Measurements from ENCODE around the gene DHX15. TPM values are rescaled to one million over a fixed set of nuclear protein-coding genes. Genes with fewer than 3 reads are reported as not detected.

Gene DHX15
- total RNA-seq, 6 experiments from 2014 or later, result 98.9 to 117 (median 110) TPM

DNA sequence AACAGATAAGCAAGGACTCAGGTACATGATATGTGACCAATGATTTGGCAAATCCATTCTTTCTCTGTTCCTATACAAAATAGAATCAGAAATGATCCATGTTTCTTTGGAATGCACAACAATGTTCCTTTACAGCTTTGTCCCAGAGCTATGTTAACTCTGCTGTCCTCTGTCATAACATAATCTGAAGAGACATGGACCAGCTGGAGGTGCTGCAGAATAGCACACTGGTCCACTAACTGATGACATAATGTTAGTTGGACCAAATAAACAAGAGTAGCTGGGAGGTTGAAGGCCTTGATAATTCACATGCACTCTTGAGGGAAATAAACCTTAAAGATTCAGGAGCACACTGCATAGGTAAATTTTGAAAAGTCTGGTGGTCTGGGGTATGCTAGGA lies 23.0 kb upstream of the DHX15 start:
- TF ChIP-seq, protein P1, sequence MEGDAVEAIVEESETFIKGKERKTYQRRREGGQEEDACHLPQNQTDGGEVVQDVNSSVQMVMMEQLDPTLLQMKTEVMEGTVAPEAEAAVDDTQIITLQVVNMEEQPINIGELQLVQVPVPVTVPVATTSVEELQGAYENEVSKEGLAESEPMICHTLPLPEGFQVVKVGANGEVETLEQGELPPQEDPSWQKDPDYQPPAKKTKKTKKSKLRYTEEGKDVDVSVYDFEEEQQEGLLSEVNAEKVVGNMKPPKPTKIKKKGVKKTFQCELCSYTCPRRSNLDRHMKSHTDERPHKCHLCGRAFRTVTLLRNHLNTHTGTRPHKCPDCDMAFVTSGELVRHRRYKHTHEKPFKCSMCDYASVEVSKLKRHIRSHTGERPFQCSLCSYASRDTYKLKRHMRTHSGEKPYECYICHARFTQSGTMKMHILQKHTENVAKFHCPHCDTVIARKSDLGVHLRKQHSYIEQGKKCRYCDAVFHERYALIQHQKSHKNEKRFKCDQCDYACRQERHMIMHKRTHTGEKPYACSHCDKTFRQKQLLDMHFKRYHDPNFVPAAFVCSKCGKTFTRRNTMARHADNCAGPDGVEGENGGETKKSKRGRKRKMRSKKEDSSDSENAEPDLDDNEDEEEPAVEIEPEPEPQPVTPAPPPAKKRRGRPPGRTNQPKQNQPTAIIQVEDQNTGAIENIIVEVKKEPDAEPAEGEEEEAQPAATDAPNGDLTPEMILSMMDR (IDR thresholded peaks at IDR 0.05), result no peak
- no peak for DNase-seq
- no peaks in the 10 kb centered on the region for H3K36me3 Mint-ChIP-seq (ENCODE audit: low read depth)
- no peak overlapping the region for H3K4me3 Mint-ChIP-seq
- H3K27me3 Mint-ChIP-seq (ENCODE audit: insufficient read depth), result peaks cover 3% of the 10 kb centered on the region
- peaks cover 6% of the 10 kb centered on the region for H3K4me1 Mint-ChIP-seq (ENCODE audit: low read depth)
- no peaks in the 10 kb centered on the region for H3K9me3 Mint-ChIP-seq
- no peak overlapping the region for H3K27ac Mint-ChIP-seq

DNA sequence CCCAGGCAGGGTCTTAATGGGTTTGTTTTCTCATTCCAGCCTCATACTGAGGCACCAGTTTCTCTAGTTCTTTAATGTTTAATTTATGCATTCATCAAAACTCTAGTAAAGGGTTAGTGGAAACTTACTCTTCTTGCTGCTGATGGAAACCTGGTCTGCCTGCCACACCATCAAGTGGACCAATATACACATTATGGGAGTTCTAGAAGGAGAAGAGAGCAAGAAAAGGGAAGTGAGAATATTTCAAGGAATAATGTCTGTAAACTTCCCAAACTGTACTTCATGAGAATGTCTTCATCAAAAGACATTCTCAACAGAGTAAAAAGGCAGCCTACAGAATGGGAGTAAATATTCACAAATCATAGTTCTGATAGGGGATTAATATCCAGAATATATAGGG lies 20.9 kb upstream of the DHX15 start:
- no peak overlapping the region for H3K4me3 Mint-ChIP-seq
- DNase-seq, result no peak
- peaks cover 14% of the 10 kb centered on the region for H3K27me3 Mint-ChIP-seq (ENCODE audit: insufficient read depth)
- no peaks in the 10 kb centered on the region for H3K36me3 Mint-ChIP-seq (ENCODE audit: low read depth)
- peaks cover 6% of the 10 kb centered on the region for H3K4me1 Mint-ChIP-seq (ENCODE audit: low read depth)
- no peaks in the 10 kb centered on the region for H3K9me3 Mint-ChIP-seq
- no peak overlapping the region for H3K27ac Mint-ChIP-seq
- TF ChIP-seq, protein P1 (IDR thresholded peaks at IDR 0.05), result no peak

DNA sequence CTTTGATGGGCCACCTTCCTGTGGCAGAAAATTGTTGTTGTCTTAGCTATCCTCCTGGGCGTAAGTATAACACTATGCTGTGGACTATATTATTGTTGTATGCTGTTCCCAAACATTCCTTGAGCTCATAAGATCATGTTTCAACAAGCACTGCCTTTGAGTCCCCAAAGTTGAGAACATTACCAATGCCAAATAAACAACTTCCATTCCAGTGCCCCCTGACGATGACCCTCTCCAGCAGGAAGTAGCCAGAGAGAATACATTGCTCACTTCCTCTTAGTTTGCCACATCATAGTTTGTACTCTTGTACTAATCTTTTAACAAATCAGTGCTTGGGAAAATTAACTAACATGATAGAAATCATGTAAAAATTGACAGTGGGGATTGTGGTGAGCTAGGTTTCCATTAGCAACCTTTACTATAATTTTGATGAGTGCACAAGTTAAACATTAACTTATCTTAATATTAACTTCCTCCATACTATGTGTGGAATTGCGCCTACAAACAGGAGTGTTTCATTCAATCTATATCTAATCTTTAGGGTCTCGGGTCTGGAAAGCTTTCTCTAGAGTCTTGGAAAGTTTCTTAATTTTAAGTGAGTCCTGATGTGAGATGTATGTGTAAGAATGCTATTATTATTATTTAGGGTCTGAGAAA lies 20.3 kb upstream of the DHX15 start:
- Mint-ChIP-seq H3K36me3 (ENCODE audit: low read depth) (no peaks in the 10 kb centered on the region), H3K4me3 (no peak overlapping the region), H3K27me3 (ENCODE audit: insufficient read depth) (peaks cover 17% of the 10 kb centered on the region), H3K27ac (no peak overlapping the region), H3K9me3 (no peaks in the 10 kb centered on the region; the same call in 1 of the 2 replicates), H3K4me1 (ENCODE audit: low read depth) (peaks cover 6% of the 10 kb centered on the region)
- TF ChIP-seq, protein P1 (IDR thresholded peaks at IDR 0.05), result no peak
- DNase-seq, result no peak

DNA sequence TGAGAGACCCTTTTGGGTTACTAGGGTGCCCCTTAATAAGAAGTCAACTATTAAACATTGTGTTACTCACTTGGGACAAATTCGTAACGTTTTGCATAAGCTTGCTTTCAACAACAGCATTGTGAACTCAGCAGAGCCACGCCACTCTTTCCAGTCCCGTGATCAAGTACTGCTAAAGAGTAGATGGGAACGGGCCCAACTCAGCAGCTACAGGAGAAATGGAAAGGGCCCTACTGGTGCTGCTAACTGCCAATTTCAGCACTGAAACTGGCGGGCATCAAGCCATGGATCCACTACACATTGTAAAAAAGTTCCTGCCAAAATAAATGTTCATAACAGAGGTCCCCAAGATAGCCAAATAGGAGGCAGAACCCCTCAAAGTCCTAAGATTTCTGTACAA lies 19.0 kb upstream of the DHX15 start:
- no peak for DNase-seq
- Mint-ChIP-seq H3K4me1 (ENCODE audit: low read depth) (peaks cover 6% of the 10 kb centered on the region), H3K27ac (no peak overlapping the region), H3K27me3 (ENCODE audit: insufficient read depth) (peaks cover 21% of the 10 kb centered on the region), H3K4me3 (no peak overlapping the region), H3K9me3 (peaks cover 6% of the 10 kb centered on the region), H3K36me3 (ENCODE audit: low read depth) (no peaks in the 10 kb centered on the region)
- TF ChIP-seq, protein P1 (IDR thresholded peaks at IDR 0.05), result no peak

DNA sequence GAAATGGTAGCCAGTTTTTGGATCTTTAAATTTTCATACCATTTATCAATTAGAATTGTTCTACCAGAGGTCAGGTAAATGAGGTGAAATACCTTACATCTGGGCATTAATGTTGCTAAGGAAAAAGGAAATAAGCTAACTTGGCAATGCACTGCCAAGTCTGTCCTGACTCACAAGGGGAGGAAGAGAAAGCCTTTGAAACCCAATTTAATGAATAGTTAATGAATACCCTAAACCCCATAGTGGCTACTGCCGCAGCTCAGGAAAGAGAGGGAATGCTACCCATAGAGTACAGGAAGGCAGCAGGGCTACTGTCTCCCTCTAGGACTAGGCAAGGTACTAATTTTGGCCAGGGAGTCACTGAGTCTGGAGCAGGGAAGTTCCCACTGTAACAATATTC lies 16.8 kb upstream of the DHX15 start:
- Mint-ChIP-seq H3K4me3 (no peak overlapping the region), H3K36me3 (ENCODE audit: low read depth) (no peaks in the 10 kb centered on the region), H3K27ac (no peak overlapping the region), H3K4me1 (ENCODE audit: low read depth) (peaks cover 8% of the 10 kb centered on the region), H3K9me3 (peaks cover 9% of the 10 kb centered on the region), H3K27me3 (ENCODE audit: insufficient read depth) (peaks cover 21% of the 10 kb centered on the region)
- TF ChIP-seq, protein P1 (IDR thresholded peaks at IDR 0.05), result no peak
- DNase-seq, result no peak

All from HFFc6 (cell line).